Astrocyte (in vitro differentiated cells and primary cell): ENCODE data around the gene FOXB1. TPM values are rescaled to one million over a fixed set of nuclear protein-coding genes. Genes with fewer than 3 reads are reported as not detected.

Experiments used
- DNase-seq: peaks from one replicate; pipeline ENCODE4 v3.0.0-alpha.2; 2010; ENCODE audit warnings: low read depth
- FAIRE-seq: peaks from 2 replicates; lab custom pipeline; 2011; peaks lifted over from hg19 to GRCh38; lab: Jason Lieb, UNC
- H2AFZ ChIP-seq: 2 replicates; pipeline ENCODE4 v1.6.0; 2012; ENCODE audit warnings: low read depth, low read length, inconsistent platforms
- H3K27ac ChIP-seq: 2 replicates; pipeline ENCODE4 v1.5.1; 2011; ENCODE audit warnings: low read depth, low read length, inconsistent platforms
- H3K27me3 ChIP-seq: 2 replicates; pipeline ENCODE4 v1.6.0; 2011; ENCODE audit warnings: low read length, inconsistent platforms; ENCODE audit not compliant: insufficient read depth
- H3K36me3 ChIP-seq: 2 replicates; pipeline ENCODE4 v1.5.1; 2011; ENCODE audit warnings: low read length, inconsistent platforms; ENCODE audit not compliant: insufficient read depth
- H3K4me1 ChIP-seq: 2 replicates; pipeline ENCODE4 v1.5.1; 2011; ENCODE audit warnings: low read length, inconsistent platforms; ENCODE audit not compliant: insufficient read depth
- H3K4me2 ChIP-seq: 2 replicates; pipeline ENCODE4 v1.6.0; 2012; ENCODE audit warnings: low read length, inconsistent platforms
- H3K4me3 ChIP-seq: 2 replicates; pipeline ENCODE4 v1.5.1; 2011; ENCODE audit warnings: low read depth, mild to moderate bottlenecking, low read length, inconsistent platforms; ENCODE audit not compliant: insufficient read depth
- H3K79me2 ChIP-seq: 2 replicates; pipeline ENCODE4 v1.6.0; 2012; ENCODE audit warnings: mild to moderate bottlenecking, low read length, inconsistent platforms; ENCODE audit not compliant: insufficient read depth
- H3K9ac ChIP-seq: 2 replicates; pipeline ENCODE4 v1.6.0; 2012; ENCODE audit warnings: mild to moderate bottlenecking, low read length, inconsistent platforms
- H3K9me3 ChIP-seq: 2 replicates; pipeline ENCODE4 v1.5.1; 2012; ENCODE audit warnings: low read depth, mild to moderate bottlenecking, low read length, inconsistent platforms; ENCODE audit not compliant: insufficient read depth
- H4K20me1 ChIP-seq: 2 replicates; pipeline ENCODE4 v1.6.0; 2012; ENCODE audit warnings: low read length, inconsistent platforms; ENCODE audit not compliant: insufficient read depth
- H3K27ac Mint-ChIP-seq: one replicate; pipeline ENCODE4 v1.8.0; 2021; ENCODE audit warnings: mild to moderate bottlenecking, mixed read lengths; ENCODE audit not compliant: unreplicated experiment
- H3K27me3 Mint-ChIP-seq: one replicate; pipeline ENCODE4 v1.8.0; 2021; ENCODE audit warnings: low read depth, mixed read lengths; ENCODE audit not compliant: unreplicated experiment
- H3K36me3 Mint-ChIP-seq: one replicate; pipeline ENCODE4 v1.8.0; 2021; ENCODE audit warnings: low read depth, mixed read lengths; ENCODE audit not compliant: unreplicated experiment
- H3K4me1 Mint-ChIP-seq: one replicate; pipeline ENCODE4 v1.8.0; 2021; ENCODE audit warnings: low read depth, mixed read lengths; ENCODE audit not compliant: unreplicated experiment
- H3K4me3 Mint-ChIP-seq: one replicate; pipeline ENCODE4 v1.8.0; 2021; ENCODE audit warnings: mild to moderate bottlenecking, moderate library complexity, mixed read lengths; ENCODE audit not compliant: unreplicated experiment
- H3K9me3 Mint-ChIP-seq: one replicate; pipeline ENCODE4 v1.8.0; 2021; ENCODE audit warnings: mild to moderate bottlenecking, mixed read lengths; ENCODE audit not compliant: unreplicated experiment
- EZH2 ChIP-seq: IDR thresholded peaks from 2 replicates; pipeline ENCODE4 v1.6.1; 2012; ENCODE audit warnings: mild to moderate bottlenecking, low read length, inconsistent platforms; ENCODE audit not compliant: insufficient read depth
- total RNA-seq: library from RNA; stranded (reverse); gene quantifications from 2 replicates; pipeline ENCODE4 v1.2.1, GENCODE V29; 2021
- TF ChIP-seq, protein P1 (sequence below): IDR thresholded peaks from 2 replicates; pipeline ENCODE4 v1.5.1; 2011; ENCODE audit warnings: low read depth, mild to moderate bottlenecking, inconsistent platforms, low read length, moderate library complexity; ENCODE audit not compliant: insufficient read depth

Gene FOXB1
- total RNA-seq, 1 donor from 2014 or later, result 1.3 TPM

DNA sequence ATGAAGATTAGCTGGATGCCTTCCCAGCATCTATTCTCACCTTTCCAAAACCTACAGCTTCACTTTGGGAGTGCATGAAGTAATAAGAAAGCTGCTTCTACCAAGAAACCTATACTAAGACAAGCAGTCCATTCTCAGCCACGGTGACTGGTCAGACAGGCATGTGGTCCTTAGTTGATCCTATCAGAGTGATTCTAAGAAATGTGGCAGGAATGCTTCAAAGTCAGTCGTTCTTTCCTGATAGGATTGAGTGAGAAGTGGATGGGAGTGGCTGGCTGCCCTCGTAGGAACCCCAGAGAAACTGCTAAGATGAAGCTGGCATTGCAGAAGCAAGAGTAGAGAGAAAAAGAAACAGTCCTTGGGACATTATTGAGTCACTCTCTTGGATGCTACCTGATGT, 16.6 kb downstream of the FOXB1 start:
- Histone ChIP-seq H4K20me1 (no peaks in the 10 kb centered on the region), H3K27ac (no peak overlapping the region), H3K27me3 (peaks cover 6% of the 10 kb centered on the region), H3K4me1 (no peaks in the 10 kb centered on the region), H3K9ac (no peak overlapping the region), H3K4me2 (no peak overlapping the region), H3K36me3 (no peaks in the 10 kb centered on the region), H3K79me2 (no peaks in the 10 kb centered on the region), H2AFZ (no peak overlapping the region), H3K4me3 (no peak overlapping the region), H3K9me3 (peaks cover 8% of the 10 kb centered on the region)
- no peak for TF ChIP-seq EZH2
- TF ChIP-seq, protein P1, sequence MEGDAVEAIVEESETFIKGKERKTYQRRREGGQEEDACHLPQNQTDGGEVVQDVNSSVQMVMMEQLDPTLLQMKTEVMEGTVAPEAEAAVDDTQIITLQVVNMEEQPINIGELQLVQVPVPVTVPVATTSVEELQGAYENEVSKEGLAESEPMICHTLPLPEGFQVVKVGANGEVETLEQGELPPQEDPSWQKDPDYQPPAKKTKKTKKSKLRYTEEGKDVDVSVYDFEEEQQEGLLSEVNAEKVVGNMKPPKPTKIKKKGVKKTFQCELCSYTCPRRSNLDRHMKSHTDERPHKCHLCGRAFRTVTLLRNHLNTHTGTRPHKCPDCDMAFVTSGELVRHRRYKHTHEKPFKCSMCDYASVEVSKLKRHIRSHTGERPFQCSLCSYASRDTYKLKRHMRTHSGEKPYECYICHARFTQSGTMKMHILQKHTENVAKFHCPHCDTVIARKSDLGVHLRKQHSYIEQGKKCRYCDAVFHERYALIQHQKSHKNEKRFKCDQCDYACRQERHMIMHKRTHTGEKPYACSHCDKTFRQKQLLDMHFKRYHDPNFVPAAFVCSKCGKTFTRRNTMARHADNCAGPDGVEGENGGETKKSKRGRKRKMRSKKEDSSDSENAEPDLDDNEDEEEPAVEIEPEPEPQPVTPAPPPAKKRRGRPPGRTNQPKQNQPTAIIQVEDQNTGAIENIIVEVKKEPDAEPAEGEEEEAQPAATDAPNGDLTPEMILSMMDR, result no peak
- H3K27ac Mint-ChIP-seq, result no peak overlapping the region
- peaks cover 13% of the 10 kb centered on the region for H3K4me1 Mint-ChIP-seq
- DNase-seq (no peak), FAIRE-seq (no peak)
- no peaks in the 10 kb centered on the region for H3K36me3 Mint-ChIP-seq
- no peak overlapping the region for H3K4me3 Mint-ChIP-seq
- peaks cover 2% of the 10 kb centered on the region for H3K27me3 Mint-ChIP-seq
- peaks cover 10% of the 10 kb centered on the region for H3K9me3 Mint-ChIP-seq

DNA sequence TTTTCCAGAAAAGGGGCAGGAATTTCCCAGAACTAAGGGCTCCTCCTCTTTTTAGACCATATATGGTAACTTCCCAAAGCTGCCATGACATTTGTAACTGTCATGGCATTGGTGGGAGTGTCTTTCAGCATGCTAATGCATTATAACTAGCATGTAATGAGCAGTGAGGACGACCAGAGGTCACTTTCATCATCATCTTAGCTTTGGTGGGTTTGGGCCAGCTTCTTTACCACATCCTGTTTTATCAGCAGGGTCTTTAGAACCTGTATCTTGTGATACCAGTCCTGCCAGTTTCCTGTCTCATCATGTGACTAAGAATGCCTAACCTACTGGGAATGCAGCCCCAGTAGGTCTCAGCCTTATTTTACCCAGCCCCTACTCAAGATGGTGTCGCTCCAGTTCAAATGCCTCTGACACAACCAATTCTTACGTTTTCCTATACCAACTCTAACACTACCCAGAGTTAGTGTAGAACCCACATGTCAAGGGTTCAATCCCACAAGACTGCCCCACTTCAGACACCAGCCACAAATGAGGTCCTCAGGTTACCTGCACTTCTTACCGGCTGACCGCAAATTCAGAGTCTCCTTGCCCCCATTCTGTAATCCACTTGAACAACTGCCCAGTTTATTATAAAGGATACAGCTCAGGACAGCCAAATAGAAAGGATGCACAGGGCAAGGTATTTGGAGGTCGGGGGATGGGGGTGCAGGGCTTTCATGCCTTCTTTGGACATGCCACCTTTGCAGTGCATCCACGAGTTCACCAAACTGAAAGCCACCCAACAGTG, 17.7 kb downstream of the FOXB1 start:
- no peak for FAIRE-seq
- Mint-ChIP-seq H3K27me3 (peaks cover 2% of the 10 kb centered on the region), H3K36me3 (no peaks in the 10 kb centered on the region), H3K4me3 (no peak overlapping the region), H3K4me1 (peaks cover 17% of the 10 kb centered on the region), H3K9me3 (peaks cover 10% of the 10 kb centered on the region), H3K27ac (no peak overlapping the region)
- DNase-seq, result peak; percentile 25
- Histone ChIP-seq H3K36me3 (no peaks in the 10 kb centered on the region), H3K27ac (no peak overlapping the region), H3K9ac (no peak overlapping the region), H3K79me2 (no peaks in the 10 kb centered on the region), H3K27me3 (peaks cover 4% of the 10 kb centered on the region), H3K4me3 (no peak overlapping the region), H3K4me1 (no peaks in the 10 kb centered on the region), H4K20me1 (no peaks in the 10 kb centered on the region), H3K9me3 (peaks cover 5% of the 10 kb centered on the region), H3K4me2 (no peak overlapping the region), H2AFZ (no peak overlapping the region)
- TF ChIP-seq, protein P1, result no peak
- no peak for TF ChIP-seq EZH2

DNA sequence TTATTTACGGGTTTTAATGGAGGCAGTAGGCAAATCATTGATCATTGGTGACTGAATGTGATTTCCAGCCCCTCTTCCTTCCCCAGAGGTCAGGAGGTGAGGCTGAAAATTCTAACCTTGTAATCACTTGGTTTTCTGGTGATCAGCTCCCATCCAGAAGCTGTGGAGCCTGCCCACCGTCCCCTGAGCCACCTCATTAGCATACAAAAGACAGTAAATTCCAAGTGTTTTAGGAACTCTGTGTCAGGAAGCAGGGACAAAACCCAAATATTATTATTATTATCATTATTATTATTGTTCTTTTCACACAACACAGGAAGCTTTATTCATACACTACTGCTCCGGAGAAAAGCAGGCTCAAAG, 18.2 kb downstream of the FOXB1 start:
- no peak for DNase-seq
- no peak overlapping the region for H3K27ac Mint-ChIP-seq
- Histone ChIP-seq H4K20me1 (no peaks in the 10 kb centered on the region), H3K36me3 (no peaks in the 10 kb centered on the region), H3K4me2 (no peak overlapping the region), H3K4me3 (no peak overlapping the region), H3K9me3 (peaks cover 2% of the 10 kb centered on the region), H2AFZ (no peak overlapping the region), H3K9ac (no peak overlapping the region), H3K4me1 (no peaks in the 10 kb centered on the region), H3K27me3 (peaks cover 4% of the 10 kb centered on the region), H3K27ac (no peak overlapping the region), H3K79me2 (no peaks in the 10 kb centered on the region)
- peaks cover 7% of the 10 kb centered on the region for H3K9me3 Mint-ChIP-seq
- TF ChIP-seq, protein P1, result no peak
- no peak for TF ChIP-seq EZH2
- H3K4me1 Mint-ChIP-seq, result peaks cover 17% of the 10 kb centered on the region
- peaks cover 2% of the 10 kb centered on the region for H3K27me3 Mint-ChIP-seq
- no peak overlapping the region for H3K4me3 Mint-ChIP-seq
- no peaks in the 10 kb centered on the region for H3K36me3 Mint-ChIP-seq
- FAIRE-seq, result no peak
